Right lobe of liver (tissue), 4 donors: ENCODE data around the gene DDX27.

Experiments
- POLR2A ChIP-seq: fragments of 450-650 bp; IDR thresholded peaks from one replicate; pipeline ENCODE4 v1.6.1; 2017; ENCODE audit warnings: antibody characterized with exemption, mild to moderate bottlenecking
- TF ChIP-seq, protein P1 (sequence below), 4 donors: fragments of 200-600 bp in 3 of 4; fragments of 450-650 bp in 1 of 4; IDR thresholded peaks; one replicate each; pipeline versions ENCODE4 v1.5.1 to v1.8.0; 2016 to 2022; ENCODE audit warnings: antibody characterized with exemption in 4 of 4, mild to moderate bottlenecking in 2 of 4
- donor health status: DM: no; HTN: no; CAD: no.
- donor health status: DM: no; HTN: no; CAD: no.
- donor health status: DM: no; HTN: yes; CAD: no.

GRCh38 chr20:49229381-49229780 is 10.2 kb downstream of the DDX27 start:
- TF ChIP-seq, protein P1, sequence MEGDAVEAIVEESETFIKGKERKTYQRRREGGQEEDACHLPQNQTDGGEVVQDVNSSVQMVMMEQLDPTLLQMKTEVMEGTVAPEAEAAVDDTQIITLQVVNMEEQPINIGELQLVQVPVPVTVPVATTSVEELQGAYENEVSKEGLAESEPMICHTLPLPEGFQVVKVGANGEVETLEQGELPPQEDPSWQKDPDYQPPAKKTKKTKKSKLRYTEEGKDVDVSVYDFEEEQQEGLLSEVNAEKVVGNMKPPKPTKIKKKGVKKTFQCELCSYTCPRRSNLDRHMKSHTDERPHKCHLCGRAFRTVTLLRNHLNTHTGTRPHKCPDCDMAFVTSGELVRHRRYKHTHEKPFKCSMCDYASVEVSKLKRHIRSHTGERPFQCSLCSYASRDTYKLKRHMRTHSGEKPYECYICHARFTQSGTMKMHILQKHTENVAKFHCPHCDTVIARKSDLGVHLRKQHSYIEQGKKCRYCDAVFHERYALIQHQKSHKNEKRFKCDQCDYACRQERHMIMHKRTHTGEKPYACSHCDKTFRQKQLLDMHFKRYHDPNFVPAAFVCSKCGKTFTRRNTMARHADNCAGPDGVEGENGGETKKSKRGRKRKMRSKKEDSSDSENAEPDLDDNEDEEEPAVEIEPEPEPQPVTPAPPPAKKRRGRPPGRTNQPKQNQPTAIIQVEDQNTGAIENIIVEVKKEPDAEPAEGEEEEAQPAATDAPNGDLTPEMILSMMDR (IDR thresholded peaks at IDR 0.05): no peak
- no peak for TF ChIP-seq POLR2A
